Cardiac fibroblast (primary cell): ENCODE data around the gene ZNF423.

Source experiments
- DNase-seq, 2 donors: peaks; one replicate each; pipeline versions ENCODE4 v3.0.0 to v3.0.0-alpha.2; 2010; ENCODE audit warnings: low read depth in 2 of 2
- H3K4me3 ChIP-seq, 2 donors: replicated peaks in 1 of 2; 1 replicate in 1 of 2; 2 replicates in 1 of 2; pipeline ENCODE4 v1.5.1; 2011; ENCODE audit warnings: low read depth in 2 of 2, low read length in 2 of 2, mild to moderate bottlenecking in 2 of 2, moderate library complexity in 1 of 2
- TF ChIP-seq, protein P1 (sequence below): IDR thresholded peaks from one replicate; pipeline ENCODE4 v1.5.1; 2011; ENCODE audit warnings: low read depth, mild to moderate bottlenecking, low read length, inconsistent platforms

Gene ZNF423

DNA sequence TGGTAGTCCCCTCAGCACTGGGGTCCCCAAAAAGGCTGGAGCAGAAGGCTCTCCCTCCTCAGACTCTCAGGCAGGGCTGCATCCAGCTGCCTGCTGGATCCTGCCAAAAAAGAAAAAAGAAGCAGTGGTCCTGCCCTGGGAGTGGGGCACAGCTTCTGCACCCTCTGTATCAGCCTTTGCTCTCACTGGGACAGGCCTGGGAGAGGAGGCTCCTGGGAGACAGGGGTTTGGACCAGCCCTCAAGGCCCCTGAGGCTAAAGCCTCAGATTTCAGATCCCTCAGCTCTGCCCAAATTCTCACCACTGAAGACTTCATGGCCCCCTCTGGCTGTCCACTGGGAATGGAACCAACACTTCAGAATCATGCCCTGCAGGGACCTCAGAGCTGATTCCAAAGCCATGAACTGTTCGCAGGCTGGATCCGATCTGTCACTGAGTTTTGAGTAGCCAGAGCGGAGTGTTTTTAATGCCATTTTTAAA lies 385.4 kb downstream of the ZNF423 start:
- no peak for DNase-seq
- TF ChIP-seq, protein P1, sequence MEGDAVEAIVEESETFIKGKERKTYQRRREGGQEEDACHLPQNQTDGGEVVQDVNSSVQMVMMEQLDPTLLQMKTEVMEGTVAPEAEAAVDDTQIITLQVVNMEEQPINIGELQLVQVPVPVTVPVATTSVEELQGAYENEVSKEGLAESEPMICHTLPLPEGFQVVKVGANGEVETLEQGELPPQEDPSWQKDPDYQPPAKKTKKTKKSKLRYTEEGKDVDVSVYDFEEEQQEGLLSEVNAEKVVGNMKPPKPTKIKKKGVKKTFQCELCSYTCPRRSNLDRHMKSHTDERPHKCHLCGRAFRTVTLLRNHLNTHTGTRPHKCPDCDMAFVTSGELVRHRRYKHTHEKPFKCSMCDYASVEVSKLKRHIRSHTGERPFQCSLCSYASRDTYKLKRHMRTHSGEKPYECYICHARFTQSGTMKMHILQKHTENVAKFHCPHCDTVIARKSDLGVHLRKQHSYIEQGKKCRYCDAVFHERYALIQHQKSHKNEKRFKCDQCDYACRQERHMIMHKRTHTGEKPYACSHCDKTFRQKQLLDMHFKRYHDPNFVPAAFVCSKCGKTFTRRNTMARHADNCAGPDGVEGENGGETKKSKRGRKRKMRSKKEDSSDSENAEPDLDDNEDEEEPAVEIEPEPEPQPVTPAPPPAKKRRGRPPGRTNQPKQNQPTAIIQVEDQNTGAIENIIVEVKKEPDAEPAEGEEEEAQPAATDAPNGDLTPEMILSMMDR, result no peak
- H3K4me3 ChIP-seq, result no peak overlapping the region

- no peak overlapping the region for H3K4me3 ChIP-seq
- no peak for DNase-seq
- TF ChIP-seq, protein P1, result no peak
Observed at GRCh38 chr16:49469930-49470451, 385.9 kb downstream of the ZNF423 start.

DNA sequence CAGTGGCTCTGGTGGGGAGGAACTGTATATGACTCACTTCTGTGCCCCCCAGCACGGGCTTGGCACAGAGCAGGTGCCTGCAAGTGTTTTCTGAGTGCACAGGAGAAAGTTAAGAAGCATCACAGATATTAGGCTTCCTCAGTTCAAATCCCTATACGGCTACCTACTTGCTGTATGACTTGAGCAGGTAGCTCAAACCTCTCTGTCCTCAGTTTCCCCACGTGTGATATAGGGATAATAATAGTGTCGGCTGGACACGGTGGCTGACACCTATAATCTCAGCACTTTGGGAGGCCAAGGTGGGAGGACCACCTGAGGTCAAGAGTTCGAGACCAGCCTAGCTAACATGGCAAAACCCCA lies 386.6 kb downstream of the ZNF423 start:
- H3K4me3 ChIP-seq, result no peak overlapping the region
- TF ChIP-seq, protein P1, result no peak
- no peak for DNase-seq

GRCh38 chr16:49468611-49469310 lies 387.2 kb downstream of the ZNF423 start:
- DNase-seq, result no peak
- TF ChIP-seq, protein P1, result no peak
- no peak overlapping the region for H3K4me3 ChIP-seq

GRCh38 chr16:49467540-49468372 lies 388.2 kb downstream of the ZNF423 start:
- TF ChIP-seq, protein P1, result no peak
- no peak for DNase-seq
- H3K4me3 ChIP-seq, result no peak overlapping the region

- no peak overlapping the region for H3K4me3 ChIP-seq
- TF ChIP-seq, protein P1, result no peak
- no peak for DNase-seq
Observed at GRCh38 chr16:49466881-49467280, 389.0 kb downstream of the ZNF423 start.
